ENCODE results near the gene DOK6. TPM values are rescaled to one million over a fixed set of nuclear protein-coding genes. Genes with fewer than 3 reads are reported as not detected.

DOK6 gene
- total RNA-seq, 1 experiment from 2014 or later, result not detected

GRCh38 chr18:69585696-69586095 lies 185.0 kb downstream of the DOK6 start:
- H3K4me3 ChIP-seq, result no peak overlapping the region
- H3K36me3 ChIP-seq, result no peaks in the 10 kb centered on the region
- H3K9me3 ChIP-seq (replicated peaks), result no peaks in the 10 kb centered on the region
- no peaks in the 10 kb centered on the region; the same call in 1 of the 2 replicates for H3K27me3 ChIP-seq (replicated peaks)
- H3K27ac ChIP-seq, result no peak overlapping the region
- no peak for DNase-seq (ENCODE audit: low read depth in 1 of 2, low spot score in 2 of 2)
- H3K4me1 ChIP-seq (replicated peaks), result no peaks in the 10 kb centered on the region

- DNase-seq (ENCODE audit: low read depth in 1 of 2, low spot score in 2 of 2), result no peak
- Histone ChIP-seq H3K4me1 (replicated peaks) (no peaks in the 10 kb centered on the region), H3K9me3 (replicated peaks) (no peaks in the 10 kb centered on the region), H3K27ac (no peak overlapping the region), H3K36me3 (no peaks in the 10 kb centered on the region), H3K4me3 (no peak overlapping the region), H3K27me3 (replicated peaks) (no peaks in the 10 kb centered on the region; the same call in 1 of the 2 replicates)
Observed at GRCh38 chr18:69586537-69586936, 185.8 kb downstream of the DOK6 start.

GRCh38 chr18:69588301-69588700 lies 187.6 kb downstream of the DOK6 start:
- H3K27me3 ChIP-seq (replicated peaks), result no peaks in the 10 kb centered on the region; the same call in 1 of the 2 replicates
- no peak for DNase-seq (ENCODE audit: low read depth in 1 of 2, low spot score in 2 of 2)
- H3K4me1 ChIP-seq (replicated peaks), result no peaks in the 10 kb centered on the region

GRCh38 chr18:69590150-69590549 lies 189.5 kb downstream of the DOK6 start:
- DNase-seq (ENCODE audit: low read depth in 1 of 2, low spot score in 2 of 2), result no peak
- H3K27me3 ChIP-seq (replicated peaks), result no peaks in the 10 kb centered on the region; the same call in 1 of the 2 replicates

More at GRCh38 chr18:69588301-69588700, 187.6 kb downstream of the DOK6 start:
- no peak overlapping the region for H3K4me3 ChIP-seq
- no peaks in the 10 kb centered on the region for H3K9me3 ChIP-seq (replicated peaks)
- no peak overlapping the region for H3K27ac ChIP-seq
- H3K36me3 ChIP-seq, result no peaks in the 10 kb centered on the region

GRCh38 chr18:69596345-69596744 lies 195.7 kb downstream of the DOK6 start:
- no peak for DNase-seq (ENCODE audit: low read depth in 1 of 2, low spot score in 2 of 2)
- Histone ChIP-seq H3K4me3 (no peak overlapping the region), H3K27ac (no peak overlapping the region), H3K36me3 (no peaks in the 10 kb centered on the region), H3K4me1 (replicated peaks) (no peaks in the 10 kb centered on the region), H3K9me3 (replicated peaks) (no peaks in the 10 kb centered on the region), H3K27me3 (replicated peaks) (no peaks in the 10 kb centered on the region)

More at GRCh38 chr18:69590150-69590549, 189.5 kb downstream of the DOK6 start:
- no peak overlapping the region for H3K27ac ChIP-seq
- no peak overlapping the region for H3K4me3 ChIP-seq
- no peaks in the 10 kb centered on the region for H3K36me3 ChIP-seq
- no peaks in the 10 kb centered on the region for H3K4me1 ChIP-seq (replicated peaks)
- no peaks in the 10 kb centered on the region for H3K9me3 ChIP-seq (replicated peaks)

- Histone ChIP-seq H3K9me3 (replicated peaks) (no peaks in the 10 kb centered on the region), H3K4me3 (no peak overlapping the region), H3K27ac (no peak overlapping the region), H3K4me1 (replicated peaks) (no peaks in the 10 kb centered on the region), H3K27me3 (replicated peaks) (no peaks in the 10 kb centered on the region), H3K36me3 (no peaks in the 10 kb centered on the region)
- no peak for DNase-seq (ENCODE audit: low read depth in 1 of 2, low spot score in 2 of 2)
Observed at GRCh38 chr18:69597561-69597960, 196.9 kb downstream of the DOK6 start.

- H3K27ac ChIP-seq, result no peak overlapping the region
- H3K36me3 ChIP-seq, result no peaks in the 10 kb centered on the region
- H3K9me3 ChIP-seq (replicated peaks), result no peaks in the 10 kb centered on the region
- DNase-seq (ENCODE audit: low read depth in 1 of 2, low spot score in 2 of 2), result no peak
- H3K27me3 ChIP-seq (replicated peaks), result no peaks in the 10 kb centered on the region
- H3K4me3 ChIP-seq, result no peak overlapping the region
- no peaks in the 10 kb centered on the region for H3K4me1 ChIP-seq (replicated peaks)
Observed at GRCh38 chr18:69599377-69599776, 198.7 kb downstream of the DOK6 start.

- Histone ChIP-seq H3K27me3 (replicated peaks) (no peaks in the 10 kb centered on the region), H3K27ac (no peak overlapping the region), H3K4me3 (no peak overlapping the region), H3K36me3 (no peaks in the 10 kb centered on the region), H3K9me3 (replicated peaks) (no peaks in the 10 kb centered on the region), H3K4me1 (replicated peaks) (no peaks in the 10 kb centered on the region)
- no peak for DNase-seq (ENCODE audit: low read depth in 1 of 2, low spot score in 2 of 2)
Observed at GRCh38 chr18:69612242-69612641, 211.6 kb downstream of the DOK6 start.

- Histone ChIP-seq H3K9me3 (replicated peaks) (no peaks in the 10 kb centered on the region), H3K36me3 (no peaks in the 10 kb centered on the region), H3K4me1 (replicated peaks) (no peaks in the 10 kb centered on the region), H3K27me3 (replicated peaks) (no peaks in the 10 kb centered on the region; the same call in 1 of the 2 replicates), H3K27ac (no peak overlapping the region), H3K4me3 (no peak overlapping the region)
- no peak for DNase-seq (ENCODE audit: low read depth in 1 of 2, low spot score in 2 of 2)
Observed at GRCh38 chr18:69616114-69616513, 215.4 kb downstream of the DOK6 start.

GRCh38 chr18:69617408-69617807 lies 216.7 kb downstream of the DOK6 start:
- H3K27ac ChIP-seq, result no peak overlapping the region
- H3K4me3 ChIP-seq, result no peak overlapping the region
- no peaks in the 10 kb centered on the region; the same call in 1 of the 2 replicates for H3K27me3 ChIP-seq (replicated peaks)
- H3K9me3 ChIP-seq (replicated peaks), result no peaks in the 10 kb centered on the region
- no peaks in the 10 kb centered on the region for H3K36me3 ChIP-seq
- H3K4me1 ChIP-seq (replicated peaks), result no peaks in the 10 kb centered on the region
- no peak for DNase-seq (ENCODE audit: low read depth in 1 of 2, low spot score in 2 of 2)

- Histone ChIP-seq H3K36me3 (no peaks in the 10 kb centered on the region), H3K27me3 (replicated peaks) (no peaks in the 10 kb centered on the region; the same call in 1 of the 2 replicates), H3K4me1 (replicated peaks) (no peaks in the 10 kb centered on the region), H3K27ac (no peak overlapping the region), H3K9me3 (replicated peaks) (no peaks in the 10 kb centered on the region), H3K4me3 (no peak overlapping the region)
- DNase-seq (ENCODE audit: low read depth in 1 of 2, low spot score in 2 of 2), result no peak
Observed at GRCh38 chr18:69617888-69618287, 217.2 kb downstream of the DOK6 start.

- Histone ChIP-seq H3K27me3 (replicated peaks) (no peaks in the 10 kb centered on the region; the same call in 1 of the 2 replicates), H3K27ac (no peak overlapping the region), H3K4me3 (no peak overlapping the region), H3K4me1 (replicated peaks) (no peaks in the 10 kb centered on the region), H3K9me3 (replicated peaks) (no peaks in the 10 kb centered on the region), H3K36me3 (no peaks in the 10 kb centered on the region)
- DNase-seq (ENCODE audit: low read depth in 1 of 2, low spot score in 2 of 2), result no peak
Observed at GRCh38 chr18:69622184-69622583, 221.5 kb downstream of the DOK6 start.

- Histone ChIP-seq H3K27me3 (replicated peaks) (no peaks in the 10 kb centered on the region; the same call in 1 of the 2 replicates), H3K36me3 (no peaks in the 10 kb centered on the region), H3K4me3 (no peak overlapping the region), H3K4me1 (replicated peaks) (no peaks in the 10 kb centered on the region), H3K9me3 (replicated peaks) (no peaks in the 10 kb centered on the region), H3K27ac (no peak overlapping the region)
- DNase-seq (ENCODE audit: low read depth in 1 of 2, low spot score in 2 of 2), result no peak
Observed at GRCh38 chr18:69622961-69623360, 222.3 kb downstream of the DOK6 start.

- Histone ChIP-seq H3K9me3 (replicated peaks) (no peaks in the 10 kb centered on the region), H3K4me1 (replicated peaks) (no peaks in the 10 kb centered on the region), H3K27me3 (replicated peaks) (no peaks in the 10 kb centered on the region), H3K36me3 (no peaks in the 10 kb centered on the region), H3K4me3 (no peak overlapping the region), H3K27ac (no peak overlapping the region)
- no peak for DNase-seq (ENCODE audit: low read depth in 1 of 2, low spot score in 2 of 2)
Observed at GRCh38 chr18:69626171-69626570, 225.5 kb downstream of the DOK6 start.

- no peak for DNase-seq (ENCODE audit: low read depth in 1 of 2, low spot score in 2 of 2)
- Histone ChIP-seq H3K27me3 (replicated peaks) (no peaks in the 10 kb centered on the region), H3K9me3 (replicated peaks) (no peaks in the 10 kb centered on the region), H3K4me3 (no peak overlapping the region), H3K27ac (no peak overlapping the region), H3K36me3 (no peaks in the 10 kb centered on the region), H3K4me1 (replicated peaks) (no peaks in the 10 kb centered on the region)
Observed at GRCh38 chr18:69626643-69627242, 226.1 kb downstream of the DOK6 start.

All from SJSA1 (cell line).